SK-N-SH (cell line): Measurements from ENCODE around the gene GLT8D1. TPM values are rescaled to one million over a fixed set of nuclear protein-coding genes. Genes with fewer than 3 reads are reported as not detected.

Experiments used
- CTCF ChIA-PET: fragments of 300-600, 350-600 bp; formaldehyde crosslinking; extraction: SDS; loops from one replicate; lab custom pipeline; 2021; lab: Yijun Ruan, JAX
- POLR2A ChIA-PET: fragments of 350-600 bp; sonication (Branson Sonifier 250); formaldehyde crosslinking; extraction: SDS; loops from one replicate; lab custom pipeline; 2020; ENCODE audit warnings: antibody characterized with exemption, inconsistent platforms; lab: Yijun Ruan, JAX
- DNase-seq: peaks from one replicate; pipeline ENCODE4 v3.0.0; 2012
- H2AFZ ChIP-seq: fragments of 200-600 bp; sonication (generic); 2 replicates; pipeline ENCODE4 v1.8.1; 2016; ENCODE audit warnings: antibody characterized with exemption, mild to moderate bottlenecking, low read depth
- H3F3A ChIP-seq: fragments of 200-600 bp; sonication (generic); replicated peaks from 2 replicates; pipeline ENCODE3; 2016; ENCODE audit warnings: antibody characterized with exemption, mild to moderate bottlenecking; ENCODE audit not compliant: insufficient read depth
- H3K27ac ChIP-seq, 2 experiments: fragments of 200-500 bp in 1 of 2; fragments of 200-600 bp in 1 of 2; sonication (Bioruptor generic) in 1 of 2; sonication (generic), shearing (Covaris generic) in 1 of 2; 2 replicates each; pipeline versions ENCODE4 v1.5.1 to v1.6.1; 2014 to 2016; ENCODE audit warnings: low read depth in 2 of 2, inconsistent platforms in 1 of 2, low read length in 1 of 2, mild to moderate bottlenecking in 1 of 2, mixed read lengths in 1 of 2
- H3K27me3 ChIP-seq: fragments of 200-600 bp; sonication (generic), shearing (Covaris generic); 2 replicates; pipeline ENCODE4 v1.6.1; 2016; ENCODE audit warnings: mixed run types; ENCODE audit not compliant: insufficient read depth
- H3K36me3 ChIP-seq, 2 experiments: fragments of 200-500 bp in 1 of 2; fragments of 200-600 bp in 1 of 2; sonication (Bioruptor generic) in 1 of 2; sonication (generic) in 1 of 2; replicated peaks in 1 of 2; 2 replicates each; pipeline versions ENCODE3 to v1.5.1; 2014 to 2016; ENCODE audit warnings: low read length in 1 of 2, mild to moderate bottlenecking in 1 of 2; ENCODE audit not compliant: insufficient read depth in 2 of 2, control insufficient read depth in 1 of 2
- H3K4me1 ChIP-seq, 2 experiments: fragments of 200-500 bp in 1 of 2; fragments of 200-600 bp in 1 of 2; sonication (Bioruptor generic) in 1 of 2; sonication (generic), shearing (Covaris generic) in 1 of 2; 2 replicates each; pipeline versions ENCODE4 v1.5.1 to v1.6.1; 2014 to 2016; ENCODE audit warnings: low read depth in 1 of 2, low read length in 1 of 2, mixed run types in 1 of 2; ENCODE audit not compliant: insufficient read depth in 2 of 2, control insufficient read depth in 1 of 2
- H3K4me2 ChIP-seq: fragments of 200-600 bp; sonication (generic), shearing (Covaris generic); 2 replicates; pipeline ENCODE4 v1.6.1; 2017; ENCODE audit warnings: mixed run types
- H3K4me3 ChIP-seq, 2 experiments: fragments of 200-500 bp in 1 of 2; fragments of 200-600 bp in 1 of 2; sonication (Bioruptor generic) in 1 of 2; sonication (generic), shearing (Covaris generic) in 1 of 2; 2 replicates each; pipeline versions ENCODE4 v1.5.1 to v1.8.1; 2014 to 2016; ENCODE audit warnings: low read depth in 2 of 2, inconsistent platforms in 1 of 2, low read length in 1 of 2, mild to moderate bottlenecking in 1 of 2, mixed read lengths in 1 of 2, moderate library complexity in 1 of 2
- H3K79me2 ChIP-seq: fragments of 200-600 bp; sonication (generic); 2 replicates; pipeline ENCODE4 v1.8.1; 2017; ENCODE audit warnings: mild to moderate bottlenecking; ENCODE audit not compliant: insufficient read depth
- H3K9ac ChIP-seq: fragments of 200-600 bp; sonication (generic); 2 replicates; pipeline ENCODE4 v1.6.1; 2017; ENCODE audit warnings: mixed run types
- H3K9me2 ChIP-seq: fragments of 200-600 bp; sonication (generic); 2 replicates; pipeline ENCODE4 v1.6.1; 2017; ENCODE audit warnings: mixed run types
- H3K9me3 ChIP-seq: fragments of 200-600 bp; sonication (generic); 2 replicates; pipeline ENCODE4 v1.6.1; 2017; ENCODE audit warnings: mixed run types, mild to moderate bottlenecking, moderate library complexity
- H4K20me1 ChIP-seq: fragments of 200-600 bp; sonication (generic); 2 replicates; pipeline ENCODE4 v1.6.1; 2017; ENCODE audit warnings: mild to moderate bottlenecking, mixed run types; ENCODE audit not compliant: insufficient read depth
- CTCF ChIP-seq: fragments of 200-600 bp; sonication (generic); IDR thresholded peaks from 2 replicates; pipeline ENCODE4 v1.6.1; 2017; ENCODE audit warnings: antibody characterized with exemption, mild to moderate bottlenecking, moderate library complexity
- FOSL2 ChIP-seq: IDR thresholded peaks from 2 replicates; pipeline ENCODE4 v1.4.0; 2012; ENCODE audit warnings: low read depth, mild to moderate bottlenecking, moderate library complexity, borderline replicate concordance
- IRF3 ChIP-seq: fragments of 150-350 bp; IDR thresholded peaks from 2 replicates; pipeline ENCODE4 v1.6.1; 2016; ENCODE audit warnings: mild to moderate bottlenecking, low read depth, low read length
- MAX ChIP-seq: IDR thresholded peaks from 2 replicates; pipeline ENCODE4 v1.4.0; 2012; ENCODE audit warnings: low read depth
- MEF2A ChIP-seq: IDR thresholded peaks from 2 replicates; pipeline ENCODE4 v1.4.0; 2012; ENCODE audit warnings: low read depth, borderline replicate concordance
- NRF1 ChIP-seq: IDR thresholded peaks from 2 replicates; pipeline ENCODE4 v1.6.1; 2012; ENCODE audit warnings: low read depth, mild to moderate bottlenecking, low read length
- PBX3 ChIP-seq: IDR thresholded peaks from 2 replicates; pipeline ENCODE4; 2012
- POLR2AphosphoS5 ChIP-seq: IDR thresholded peaks from 2 replicates; pipeline ENCODE4 v1.6.1; 2012; ENCODE audit warnings: low read depth, low read length
- RAD21 ChIP-seq: IDR thresholded peaks from 2 replicates; pipeline ENCODE4 v1.6.1; 2012; ENCODE audit warnings: mild to moderate bottlenecking, low read length
- SMC3 ChIP-seq: IDR thresholded peaks from 2 replicates; pipeline ENCODE4 v1.6.1; 2012; ENCODE audit warnings: low read depth, low read length, improper control_type of control experiment
- YY1 ChIP-seq: IDR thresholded peaks from 2 replicates; pipeline ENCODE4 v1.4.0; 2012; ENCODE audit warnings: low read depth, mild to moderate bottlenecking
- WGBS: methylation state at CpG from one replicate; pipeline ENCODE4 v1.1.6; 2017; ENCODE audit warnings: low lambda C conversion rate; 5-methylcytosine and 5-hydroxymethylcytosine counted together
- polyA plus RNA-seq, 3 experiments: library from polyadenylated mRNA; depleted of rRNA; stranded (reverse); fragments of >200 nt; gene quantifications; 2 replicates each; pipeline ENCODE4 v1.2.3, GENCODE V29; 2012

The GLT8D1 gene
- polyA plus RNA-seq, 1 of the 3 experiments (the other 2 are of a cell fraction), result 102 TPM

GRCh38 chr3:52743152-52743551 lies 37.6 kb upstream of the GLT8D1 start (continued):
- TF ChIP-seq POLR2AphosphoS5 (no peak), IRF3 (no peak), PBX3 (no peak), NRF1 (no peak), MAX (no peak), MEF2A (no peak), FOSL2 (no peak)
- TF ChIP-seq, all 33 proteins: peak for 0

GRCh38 chr3:52742418-52743041 lies 36.9 kb upstream of the GLT8D1 start:
- Histone ChIP-seq H3F3A (peaks cover 8% of the 10 kb centered on the region), H4K20me1 (no peaks in the 10 kb centered on the region), H3K4me3 (no peak overlapping the region), H3K4me1 (no peaks in the 10 kb centered on the region), H3K27ac (no peak overlapping the region), H3K9me2 (no peaks in the 10 kb centered on the region), H3K36me3 (peaks cover 53 to 59% of the 10 kb centered on the region in 2 experiments), H3K4me2 (no peak overlapping the region), H3K79me2 (no peaks in the 10 kb centered on the region), H2AFZ (no peak overlapping the region), H3K9ac (no peak overlapping the region), H3K9me3 (no peaks in the 10 kb centered on the region), H3K27me3 (no peaks in the 10 kb centered on the region)
- CTCF ChIA-PET, result interaction anchor here (0.8 to 2.3 kb wide), 6 partner anchors 13 to 330 kb away, joined by 3 to 6 read pairs (median 4); no protein-coding TSS in a partner anchor
- 71% methylated on average over 3 of the region's 3 CpGs for WGBS
- POLR2A ChIA-PET, result no interaction called here
- no peak for TF ChIP-seq YY1
- TF ChIP-seq RAD21, result peak; percentile 71
- peak; percentile 39 for TF ChIP-seq SMC3
- peak; percentile 68 for TF ChIP-seq CTCF
- no peak for TF ChIP-seq MAX
- no peak for TF ChIP-seq NRF1
- peak; percentile 41 for DNase-seq
